H1 (cell line): ENCODE data around the gene KBTBD12. TPM values are rescaled to one million over a fixed set of nuclear protein-coding genes. Genes with fewer than 3 reads are reported as not detected.

ENCODE experiments used
- CTCF ChIA-PET: fragments of 300-600 bp; sonication (Branson Sonifier 250); formaldehyde crosslinking; loops from one replicate; lab custom pipeline; 2021; ENCODE audit not compliant: partially characterized antibody; lab: Charles Lee
- POLR2A ChIA-PET: fragments of 300-600 bp; sonication (Branson Sonifier 250); formaldehyde crosslinking; loops from one replicate; lab custom pipeline; 2021; ENCODE audit warnings: inconsistent platforms; ENCODE audit not compliant: partially characterized antibody; lab: Charles Lee
- DNase-seq, 2 experiments: peaks; one replicate each; pipeline versions ENCODE4 v3.0.0 to v3.0.0-alpha.2; 2010 to 2022; ENCODE audit warnings: low spot score in 2 of 2, low read depth in 1 of 2, mixed read lengths in 1 of 2
- FAIRE-seq: peaks from 2 replicates; lab custom pipeline; 2011; peaks lifted over from hg19 to GRCh38; lab: Jason Lieb, UNC
- H2AFZ ChIP-seq: 2 replicates; pipeline ENCODE4 v1.8.1; 2012; ENCODE audit warnings: low read length, inconsistent platforms
- H2AK5ac ChIP-seq: 2 replicates; pipeline ENCODE4 v1.6.1; 2013; ENCODE audit warnings: low read depth, low read length
- H2BK120ac ChIP-seq: replicated peaks from 2 replicates; pipeline ENCODE3; 2013; ENCODE audit warnings: low read depth, low read length, inconsistent platforms
- H2BK12ac ChIP-seq: 2 replicates; pipeline ENCODE4 v1.6.1; 2013; ENCODE audit warnings: low read depth, low read length
- H2BK15ac ChIP-seq: 2 replicates; pipeline ENCODE4 v1.6.1; 2013; ENCODE audit warnings: low read length
- H2BK20ac ChIP-seq: 2 replicates; pipeline ENCODE4 v1.6.1; 2013; ENCODE audit warnings: low read length
- H2BK5ac ChIP-seq: 2 replicates; pipeline ENCODE4 v1.6.1; 2013; ENCODE audit warnings: low read depth, low read length
- H3K14ac ChIP-seq: 2 replicates; pipeline ENCODE4 v1.6.1; 2013; ENCODE audit warnings: inconsistent platforms; ENCODE audit not compliant: insufficient read length
- H3K18ac ChIP-seq: 2 replicates; pipeline ENCODE4 v1.6.1; 2013; ENCODE audit warnings: low read length; ENCODE audit errors: extremely low read depth
- H3K23ac ChIP-seq: 2 replicates; pipeline ENCODE4 v1.6.1; 2013; ENCODE audit warnings: inconsistent platforms; ENCODE audit not compliant: insufficient read length
- H3K23me2 ChIP-seq: 2 replicates; pipeline ENCODE4 v1.6.1; 2013; ENCODE audit warnings: low read depth, low read length
- H3K27ac ChIP-seq: 2 replicates; pipeline ENCODE4 v1.6.1; 2011; ENCODE audit warnings: low read depth, low read length, inconsistent platforms
- H3K27me3 ChIP-seq, 4 experiments: replicated peaks in 1 of 4; 1 replicate in 1 of 4; 2 replicates in 3 of 4; pipeline versions ENCODE4 v1.6.1 to v1.8.1; 2011 to 2013; ENCODE audit warnings: low read length in 3 of 4, mild to moderate bottlenecking in 3 of 4, inconsistent platforms in 2 of 4, mixed read lengths in 2 of 4, moderate library complexity in 1 of 4; ENCODE audit not compliant: control insufficient read depth in 3 of 4, insufficient read depth in 3 of 4; ENCODE audit errors: extremely low read depth in 1 of 4
- H3K36me3 ChIP-seq, 4 experiments: 2 replicates each; pipeline versions ENCODE4 v1.6.1 to v1.8.1; 2011 to 2013; ENCODE audit warnings: mild to moderate bottlenecking in 4 of 4, low read length in 3 of 4, moderate library complexity in 2 of 4, control low read depth in 1 of 4, inconsistent platforms in 1 of 4; ENCODE audit not compliant: insufficient read depth in 4 of 4, control insufficient read depth in 2 of 4
- H3K4ac ChIP-seq: replicated peaks from 2 replicates; pipeline ENCODE3; 2013; ENCODE audit warnings: low read length, low read depth, mixed read lengths, inconsistent platforms; ENCODE audit not compliant: insufficient read length
- H3K4me1 ChIP-seq, 4 experiments: replicated peaks in 1 of 4; 1 replicate in 1 of 4; 2 replicates in 3 of 4; pipeline versions ENCODE4 v1.6.1 to v1.8.1; 2011 to 2013; ENCODE audit warnings: low read length in 3 of 4, inconsistent platforms in 2 of 4, mixed read lengths in 1 of 4; ENCODE audit not compliant: insufficient read depth in 4 of 4, control insufficient read depth in 3 of 4
- H3K4me2 ChIP-seq, 2 experiments: 2 replicates each; pipeline versions ENCODE4 v1.6.1 to v1.8.1; 2011 to 2013; ENCODE audit warnings: low read depth in 2 of 2, low read length in 2 of 2, control low read depth in 1 of 2, inconsistent platforms in 1 of 2, mild to moderate bottlenecking in 1 of 2; ENCODE audit not compliant: insufficient read depth in 1 of 2
- H3K4me3 ChIP-seq, 4 experiments: fragments of 200-600, 300-600 bp in 1 of 4; sonication (generic), shearing (Covaris generic), sonication (Bioruptor Twin) in 1 of 4; 2 replicates each; pipeline versions ENCODE4 v1.5.1 to v1.8.1; 2011 to 2016; ENCODE audit warnings: low read length in 4 of 4, low read depth in 3 of 4, control low read depth in 2 of 4, inconsistent platforms in 2 of 4, mild to moderate bottlenecking in 2 of 4, mixed read lengths in 1 of 4, moderate library complexity in 1 of 4; ENCODE audit not compliant: insufficient read depth in 2 of 4; ENCODE audit errors: extremely low read depth in 1 of 4
- H3K56ac ChIP-seq: replicated peaks from 2 replicates; pipeline ENCODE3; 2013; ENCODE audit warnings: low read depth, mild to moderate bottlenecking, mixed read lengths, low read length, inconsistent platforms; ENCODE audit not compliant: insufficient read length
- H3K79me1 ChIP-seq: 2 replicates; pipeline ENCODE4 v1.6.1; 2013; ENCODE audit warnings: low read depth, low read length, control low read depth
- H3K79me2 ChIP-seq, 2 experiments: 2 replicates each; pipeline versions ENCODE4 v1.6.1 to v1.8.1; 2012 to 2013; ENCODE audit warnings: low read length in 2 of 2, mild to moderate bottlenecking in 2 of 2, inconsistent platforms in 1 of 2; ENCODE audit not compliant: insufficient read depth in 2 of 2, control insufficient read depth in 1 of 2
- H3K9ac ChIP-seq, 4 experiments: replicated peaks in 1 of 4; 1 replicate in 1 of 4; 2 replicates in 3 of 4; pipeline versions ENCODE4 v1.6.1 to v1.8.1; 2011 to 2013; ENCODE audit warnings: low read depth in 3 of 4, low read length in 3 of 4, control low read depth in 2 of 4, mild to moderate bottlenecking in 2 of 4, moderate library complexity in 2 of 4, inconsistent platforms in 1 of 4; ENCODE audit errors: extremely low read depth in 1 of 4
- H3K9me3 ChIP-seq, 2 experiments: 2 replicates each; pipeline versions ENCODE4 v1.6.1 to v1.8.1; 2012 to 2013; ENCODE audit warnings: mild to moderate bottlenecking in 2 of 2, moderate library complexity in 2 of 2, control low read depth in 1 of 2, inconsistent platforms in 1 of 2, low read depth in 1 of 2, low read length in 1 of 2, mixed read lengths in 1 of 2; ENCODE audit not compliant: insufficient read depth in 2 of 2
- H4K20me1 ChIP-seq, 2 experiments: replicated peaks in 1 of 2; 2 replicates each; pipeline versions ENCODE3 to v1.8.1; 2011 to 2013; ENCODE audit warnings: inconsistent platforms in 2 of 2, low read length in 2 of 2, mild to moderate bottlenecking in 1 of 2; ENCODE audit not compliant: insufficient read depth in 2 of 2, control insufficient read depth in 1 of 2
- H4K5ac ChIP-seq: 2 replicates; pipeline ENCODE4 v1.6.1; 2013; ENCODE audit warnings: low read length, low read depth, mixed read lengths, inconsistent platforms; ENCODE audit not compliant: insufficient read length
- H4K8ac ChIP-seq: 2 replicates; pipeline ENCODE4 v1.8.0; 2013; ENCODE audit warnings: mild to moderate bottlenecking, moderate library complexity, low read length, inconsistent platforms; ENCODE audit not compliant: insufficient read depth; ENCODE audit errors: extremely low read depth
- H4K91ac ChIP-seq: replicated peaks from 2 replicates; pipeline ENCODE3; 2013; ENCODE audit warnings: low read length, mixed read lengths, inconsistent platforms; ENCODE audit not compliant: insufficient read length
- polyA plus RNA-seq, 7 experiments: library from polyadenylated mRNA; depleted of rRNA in 3 of 7; stranded (reverse) in 5 of 7; unstranded in 2 of 7; fragments of >200 nt in 5 of 7; fragments of 200-250 nt in 2 of 7; gene quantifications; 1 replicate in 5 of 7; 2 replicates in 1 of 7; 4 replicates in 1 of 7; pipeline versions ENCODE4 v1.2.1 to v1.2.3, GENCODE V29; 2011 to 2013; ENCODE audit warnings: missing spikeins in 2 of 7, mixed read lengths in 2 of 7
- total RNA-seq: library from RNA; stranded (reverse); fragmentation: NEBNext Ultra II Directional; extraction: Animal tissue kit (Norgen Biotek cat#: 25700); gene quantifications from 2 replicates; pipeline ENCODE4 v1.2.1, GENCODE V29; 2021
- TF ChIP-seq, protein P1 (sequence below): IDR thresholded peaks from 2 replicates; pipeline ENCODE4 v1.6.1; 2012; ENCODE audit warnings: low read length, inconsistent platforms

The KBTBD12 gene
- total and polyA plus RNA-seq, 2 of the 8 experiments (the other 6 are each of a cell fraction or from before 2014, with no cell fraction given): 0.33 to 0.63 TPM

DNA sequence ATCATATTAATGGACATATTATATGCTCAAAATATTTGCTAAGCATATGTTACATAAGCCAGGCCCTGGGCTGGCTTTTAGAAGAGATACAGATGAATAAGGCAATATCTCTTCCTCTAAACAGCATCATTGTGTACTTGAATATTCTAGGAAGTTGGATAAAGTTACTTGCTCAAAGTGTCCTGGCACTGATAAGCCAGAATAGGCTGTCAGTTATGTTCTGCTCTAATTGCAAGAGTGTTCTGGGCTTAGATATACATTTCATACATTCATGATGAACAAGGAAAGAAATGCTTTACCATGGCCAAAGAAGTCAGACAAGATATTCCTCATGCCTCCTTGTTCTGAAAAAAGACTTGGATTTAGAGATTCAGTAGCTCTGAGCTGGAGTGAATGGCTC, 40.7 kb downstream of the KBTBD12 start:
- no peak overlapping the region for H2BK12ac ChIP-seq
- H2AK5ac ChIP-seq: no peak overlapping the region
- no peak overlapping the region for H2BK5ac ChIP-seq
- H4K91ac ChIP-seq: no peak overlapping the region
- H4K8ac ChIP-seq: no peak overlapping the region
- CTCF ChIA-PET: interaction anchor here (0.9 to 1.3 kb wide), 2 partner anchors 272 to 381 kb away, joined by 3 read pairs; no protein-coding TSS in a partner anchor
- no peaks in the 10 kb centered on the region; a peak in 1 of 4 replicates for H3K9me3 ChIP-seq
- no peak overlapping the region for H4K5ac ChIP-seq
- H3K27ac ChIP-seq: no peak overlapping the region
- DNase-seq: no peak
- H3K56ac ChIP-seq: no peak overlapping the region
- no peaks in the 10 kb centered on the region for H3K79me2 ChIP-seq
- no peaks in the 10 kb centered on the region for H3K79me1 ChIP-seq
- no peaks in the 10 kb centered on the region for H3K27me3 ChIP-seq
- no peak overlapping the region for H3K4me3 ChIP-seq
- H3K4me2 ChIP-seq: no peak overlapping the region
- H2AFZ ChIP-seq: no peak overlapping the region
- H4K20me1 ChIP-seq: no peaks in the 10 kb centered on the region
- no peak overlapping the region for H2BK15ac ChIP-seq
- no peak overlapping the region for H2BK120ac ChIP-seq
- no peak overlapping the region for H3K18ac ChIP-seq
- H3K36me3 ChIP-seq: no peaks in the 10 kb centered on the region
- no peak overlapping the region for H3K4ac ChIP-seq
- no peak overlapping the region for H2BK20ac ChIP-seq
- no peak overlapping the region for H3K14ac ChIP-seq
- no peak overlapping the region for H3K9ac ChIP-seq
- POLR2A ChIA-PET: no interaction called here
- no peak overlapping the region for H3K23ac ChIP-seq
- no peaks in the 10 kb centered on the region; a peak in 1 of 7 replicates for H3K4me1 ChIP-seq
- no peaks in the 10 kb centered on the region for H3K23me2 ChIP-seq
- FAIRE-seq: no peak
- TF ChIP-seq, protein P1, sequence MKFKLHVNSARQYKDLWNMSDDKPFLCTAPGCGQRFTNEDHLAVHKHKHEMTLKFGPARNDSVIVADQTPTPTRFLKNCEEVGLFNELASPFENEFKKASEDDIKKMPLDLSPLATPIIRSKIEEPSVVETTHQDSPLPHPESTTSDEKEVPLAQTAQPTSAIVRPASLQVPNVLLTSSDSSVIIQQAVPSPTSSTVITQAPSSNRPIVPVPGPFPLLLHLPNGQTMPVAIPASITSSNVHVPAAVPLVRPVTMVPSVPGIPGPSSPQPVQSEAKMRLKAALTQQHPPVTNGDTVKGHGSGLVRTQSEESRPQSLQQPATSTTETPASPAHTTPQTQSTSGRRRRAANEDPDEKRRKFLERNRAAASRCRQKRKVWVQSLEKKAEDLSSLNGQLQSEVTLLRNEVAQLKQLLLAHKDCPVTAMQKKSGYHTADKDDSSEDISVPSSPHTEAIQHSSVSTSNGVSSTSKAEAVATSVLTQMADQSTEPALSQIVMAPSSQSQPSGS: no peak
